Ishikawa (cell line): Measurements from ENCODE around the gene MAP4K5.

ENCODE experiments used
- CEBPB ChIP-seq: IDR thresholded peaks from 2 replicates; pipeline ENCODE4 v1.6.1; 2012
- CREB1 ChIP-seq: IDR thresholded peaks from 2 replicates; pipeline ENCODE4 v1.6.1; 2012; ENCODE audit warnings: low read depth
- EGR1 ChIP-seq: IDR thresholded peaks from 2 replicates; pipeline ENCODE4 v1.6.1; 2012
- EP300 ChIP-seq: IDR thresholded peaks from 2 replicates; pipeline ENCODE4 v1.6.1; 2012; ENCODE audit warnings: borderline replicate concordance
- FOXM1 ChIP-seq: IDR thresholded peaks from 2 replicates; pipeline ENCODE4 v1.6.1; 2012; ENCODE audit warnings: low read depth, borderline replicate concordance
- NFIC ChIP-seq: IDR thresholded peaks from 2 replicates; pipeline ENCODE4 v1.6.1; 2012
- RAD21 ChIP-seq: IDR thresholded peaks from 2 replicates; pipeline ENCODE4 v1.6.1; 2012; ENCODE audit warnings: low read depth
- TAF1 ChIP-seq: IDR thresholded peaks from 2 replicates; pipeline ENCODE4 v1.6.1; 2012; ENCODE audit warnings: low read depth, mild to moderate bottlenecking
- TCF12 ChIP-seq: IDR thresholded peaks from 2 replicates; pipeline ENCODE4 v1.6.1; 2012; ENCODE audit warnings: low read depth
- TEAD4 ChIP-seq: IDR thresholded peaks from 2 replicates; pipeline ENCODE4 v1.6.1; 2012
- YY1 ChIP-seq: IDR thresholded peaks from 2 replicates; pipeline ENCODE4 v1.6.1; 2012; ENCODE audit warnings: low read depth
- ZBTB7A ChIP-seq: IDR thresholded peaks from 2 replicates; pipeline ENCODE4 v1.6.1; 2012; ENCODE audit warnings: low read depth
- TF ChIP-seq, protein P1 (sequence below): IDR thresholded peaks from 2 replicates; pipeline ENCODE4 v1.6.1; 2012; ENCODE audit warnings: low read depth, mild to moderate bottlenecking
- TF ChIP-seq, protein P2 (sequence below): IDR thresholded peaks from 2 replicates; pipeline ENCODE4 v1.6.1; 2012
- TF ChIP-seq, protein P3 (sequence below): IDR thresholded peaks from 2 replicates; pipeline ENCODE4 v1.6.1; 2012

Gene MAP4K5

DNA sequence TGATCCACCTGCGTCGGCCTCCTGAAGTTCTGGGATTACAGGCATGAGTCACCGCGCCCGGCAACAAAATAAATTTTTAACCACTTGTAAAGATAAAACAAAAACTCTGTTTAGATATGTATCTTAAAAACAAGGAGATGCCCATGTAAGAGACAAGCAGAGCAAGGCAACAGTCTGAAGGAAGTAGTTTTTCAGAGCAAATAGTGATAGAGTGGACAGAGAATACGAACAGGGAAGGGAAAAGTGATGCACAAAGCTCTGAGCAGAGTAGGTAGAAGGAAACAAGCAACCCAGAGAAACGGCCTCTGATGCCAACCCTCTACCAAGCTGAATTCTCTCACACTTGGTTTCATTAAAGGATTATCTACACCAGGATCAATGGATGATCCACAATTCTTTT, 110.9 kb downstream of the MAP4K5 start:
- no peak for TF ChIP-seq TCF12
- no peak for TF ChIP-seq CREB1
- TF ChIP-seq, protein P1, sequence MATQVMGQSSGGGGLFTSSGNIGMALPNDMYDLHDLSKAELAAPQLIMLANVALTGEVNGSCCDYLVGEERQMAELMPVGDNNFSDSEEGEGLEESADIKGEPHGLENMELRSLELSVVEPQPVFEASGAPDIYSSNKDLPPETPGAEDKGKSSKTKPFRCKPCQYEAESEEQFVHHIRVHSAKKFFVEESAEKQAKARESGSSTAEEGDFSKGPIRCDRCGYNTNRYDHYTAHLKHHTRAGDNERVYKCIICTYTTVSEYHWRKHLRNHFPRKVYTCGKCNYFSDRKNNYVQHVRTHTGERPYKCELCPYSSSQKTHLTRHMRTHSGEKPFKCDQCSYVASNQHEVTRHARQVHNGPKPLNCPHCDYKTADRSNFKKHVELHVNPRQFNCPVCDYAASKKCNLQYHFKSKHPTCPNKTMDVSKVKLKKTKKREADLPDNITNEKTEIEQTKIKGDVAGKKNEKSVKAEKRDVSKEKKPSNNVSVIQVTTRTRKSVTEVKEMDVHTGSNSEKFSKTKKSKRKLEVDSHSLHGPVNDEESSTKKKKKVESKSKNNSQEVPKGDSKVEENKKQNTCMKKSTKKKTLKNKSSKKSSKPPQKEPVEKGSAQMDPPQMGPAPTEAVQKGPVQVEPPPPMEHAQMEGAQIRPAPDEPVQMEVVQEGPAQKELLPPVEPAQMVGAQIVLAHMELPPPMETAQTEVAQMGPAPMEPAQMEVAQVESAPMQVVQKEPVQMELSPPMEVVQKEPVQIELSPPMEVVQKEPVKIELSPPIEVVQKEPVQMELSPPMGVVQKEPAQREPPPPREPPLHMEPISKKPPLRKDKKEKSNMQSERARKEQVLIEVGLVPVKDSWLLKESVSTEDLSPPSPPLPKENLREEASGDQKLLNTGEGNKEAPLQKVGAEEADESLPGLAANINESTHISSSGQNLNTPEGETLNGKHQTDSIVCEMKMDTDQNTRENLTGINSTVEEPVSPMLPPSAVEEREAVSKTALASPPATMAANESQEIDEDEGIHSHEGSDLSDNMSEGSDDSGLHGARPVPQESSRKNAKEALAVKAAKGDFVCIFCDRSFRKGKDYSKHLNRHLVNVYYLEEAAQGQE, result no peak
- no peak for TF ChIP-seq ZBTB7A
- TF ChIP-seq CEBPB, result no peak
- TF ChIP-seq YY1, result no peak
- TF ChIP-seq TAF1, result no peak
- TF ChIP-seq, protein P2, sequence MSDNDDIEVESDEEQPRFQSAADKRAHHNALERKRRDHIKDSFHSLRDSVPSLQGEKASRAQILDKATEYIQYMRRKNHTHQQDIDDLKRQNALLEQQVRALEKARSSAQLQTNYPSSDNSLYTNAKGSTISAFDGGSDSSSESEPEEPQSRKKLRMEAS, result no peak
- no peak for TF ChIP-seq EP300
- TF ChIP-seq RAD21, result no peak
- no peak for TF ChIP-seq NFIC
- TF ChIP-seq EGR1, result no peak
- no peak for TF ChIP-seq FOXM1
- no peak for TF ChIP-seq TEAD4
- TF ChIP-seq, protein P3, sequence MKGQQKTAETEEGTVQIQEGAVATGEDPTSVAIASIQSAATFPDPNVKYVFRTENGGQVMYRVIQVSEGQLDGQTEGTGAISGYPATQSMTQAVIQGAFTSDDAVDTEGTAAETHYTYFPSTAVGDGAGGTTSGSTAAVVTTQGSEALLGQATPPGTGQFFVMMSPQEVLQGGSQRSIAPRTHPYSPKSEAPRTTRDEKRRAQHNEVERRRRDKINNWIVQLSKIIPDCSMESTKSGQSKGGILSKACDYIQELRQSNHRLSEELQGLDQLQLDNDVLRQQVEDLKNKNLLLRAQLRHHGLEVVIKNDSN, result no peak

DNA sequence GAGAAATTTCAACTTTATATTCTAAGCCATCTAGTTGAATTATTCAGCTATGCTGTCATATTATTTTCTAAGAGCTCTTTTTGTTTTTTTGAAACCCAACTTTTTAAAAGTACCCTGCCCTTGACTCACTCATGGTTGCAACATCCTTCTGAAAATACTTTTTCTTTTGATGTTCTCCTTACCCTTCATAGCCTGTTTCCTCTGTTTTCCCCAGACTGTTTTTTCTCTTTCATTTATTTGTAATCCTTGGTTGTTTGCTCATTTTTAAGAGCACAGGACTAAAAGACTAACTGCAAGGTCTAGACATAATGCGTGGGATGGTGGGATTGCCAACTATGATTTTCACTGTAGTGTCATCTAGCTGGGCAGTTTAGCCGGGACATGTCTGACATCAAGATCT, 114.5 kb downstream of the MAP4K5 start:
- TF ChIP-seq FOXM1 (no peak), CREB1 (no peak), TEAD4 (no peak), RAD21 (no peak), NFIC (no peak), CEBPB (no peak), EGR1 (no peak), TAF1 (no peak), YY1 (no peak), TCF12 (no peak), ZBTB7A (no peak), EP300 (no peak)
- TF ChIP-seq, protein P2, result no peak
- TF ChIP-seq, protein P1, result no peak
- TF ChIP-seq, protein P3, result no peak

DNA sequence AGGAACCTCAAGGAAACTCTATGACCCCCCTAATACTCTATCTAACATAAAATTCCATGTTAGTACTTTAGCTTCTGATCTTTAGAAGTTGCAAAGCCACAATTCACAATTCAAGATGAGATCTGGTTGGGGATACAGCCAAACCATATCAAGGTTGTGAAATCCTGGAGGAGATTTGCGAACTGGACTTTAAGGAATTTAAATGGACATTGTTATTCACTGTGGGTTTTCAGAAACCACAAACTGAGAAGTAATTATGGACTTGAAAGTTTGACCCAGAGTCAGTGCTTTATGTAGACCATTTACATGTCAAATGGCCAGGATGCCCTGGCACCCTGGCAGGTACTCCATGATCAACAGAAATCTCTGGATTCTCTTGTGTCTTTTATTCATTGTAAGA, 121.4 kb downstream of the MAP4K5 start:
- no peak for TF ChIP-seq TEAD4
- TF ChIP-seq EGR1, result no peak
- TF ChIP-seq NFIC, result no peak
- TF ChIP-seq YY1, result no peak
- no peak for TF ChIP-seq TCF12
- no peak for TF ChIP-seq TAF1
- no peak for TF ChIP-seq EP300
- no peak for TF ChIP-seq CREB1
- TF ChIP-seq, protein P3, result no peak
- no peak for TF ChIP-seq RAD21
- TF ChIP-seq, protein P2, result no peak
- TF ChIP-seq, protein P1, result no peak
- TF ChIP-seq ZBTB7A, result no peak
- no peak for TF ChIP-seq CEBPB
- no peak for TF ChIP-seq FOXM1

DNA sequence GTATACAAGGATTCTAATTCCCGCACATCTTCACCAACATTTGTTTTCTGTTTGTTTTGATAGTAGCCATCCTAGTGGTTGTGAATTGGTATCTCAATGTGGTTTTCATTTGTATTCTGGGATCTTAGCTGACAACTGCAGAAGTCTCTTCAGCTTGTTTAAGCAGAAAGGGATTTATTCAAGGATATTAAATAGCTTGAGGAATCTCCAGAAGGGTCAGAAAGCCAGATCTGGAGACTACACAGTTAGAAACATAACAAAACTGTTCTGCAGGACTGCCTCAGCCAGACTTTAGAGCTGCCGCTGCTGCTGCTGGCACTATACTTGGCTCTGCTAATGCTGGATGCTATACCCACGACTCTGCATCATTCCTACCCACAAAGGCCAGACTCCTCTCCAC, 122.3 kb downstream of the MAP4K5 start:
- no peak for TF ChIP-seq CREB1
- no peak for TF ChIP-seq FOXM1
- no peak for TF ChIP-seq TAF1
- TF ChIP-seq, protein P3, result no peak
